Measurements from ENCODE around the gene TMPRSS7.

DNA sequence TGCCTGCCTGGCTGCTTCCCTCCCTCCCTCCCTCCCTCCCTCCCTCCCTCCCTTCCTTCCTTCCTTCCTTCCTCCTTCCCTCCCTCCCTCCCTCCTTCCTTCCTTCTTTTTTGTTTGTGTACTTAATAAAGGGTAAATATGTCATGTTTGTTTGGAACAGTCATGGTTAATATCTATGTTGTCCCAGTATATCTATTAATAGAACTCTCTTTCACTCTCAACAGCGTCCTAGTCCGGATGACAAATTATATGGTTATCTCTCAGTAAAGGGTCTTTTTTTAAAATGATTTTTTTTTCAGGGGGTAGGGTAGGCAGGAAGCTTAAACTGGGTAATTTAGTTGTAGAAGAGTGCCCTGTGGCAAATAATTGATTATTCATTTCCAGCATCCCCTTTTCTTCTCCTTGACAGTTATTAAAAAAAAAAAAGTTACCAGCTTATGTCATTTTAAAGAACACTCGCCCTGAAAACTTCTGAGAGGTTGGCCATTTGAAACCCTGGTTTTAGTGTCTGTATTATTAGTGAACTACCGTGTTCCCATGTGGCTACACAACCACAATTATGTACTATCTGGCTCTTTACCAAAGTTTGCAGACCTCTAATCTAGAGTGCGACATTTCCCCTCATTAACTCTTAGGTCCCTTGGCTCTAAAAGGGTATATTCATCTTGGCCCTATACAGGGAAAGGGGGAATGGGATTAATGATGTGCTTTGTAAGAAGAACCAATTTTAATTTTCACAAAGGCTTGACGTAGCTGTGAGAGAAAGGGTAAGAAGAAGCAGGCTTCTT is 22.1 kb upstream of the TMPRSS7 start:
- TF ChIP-seq POLR2A (IDR thresholded peaks at IDR 0.05), result no peak
- TF ChIP-seq, protein P1, sequence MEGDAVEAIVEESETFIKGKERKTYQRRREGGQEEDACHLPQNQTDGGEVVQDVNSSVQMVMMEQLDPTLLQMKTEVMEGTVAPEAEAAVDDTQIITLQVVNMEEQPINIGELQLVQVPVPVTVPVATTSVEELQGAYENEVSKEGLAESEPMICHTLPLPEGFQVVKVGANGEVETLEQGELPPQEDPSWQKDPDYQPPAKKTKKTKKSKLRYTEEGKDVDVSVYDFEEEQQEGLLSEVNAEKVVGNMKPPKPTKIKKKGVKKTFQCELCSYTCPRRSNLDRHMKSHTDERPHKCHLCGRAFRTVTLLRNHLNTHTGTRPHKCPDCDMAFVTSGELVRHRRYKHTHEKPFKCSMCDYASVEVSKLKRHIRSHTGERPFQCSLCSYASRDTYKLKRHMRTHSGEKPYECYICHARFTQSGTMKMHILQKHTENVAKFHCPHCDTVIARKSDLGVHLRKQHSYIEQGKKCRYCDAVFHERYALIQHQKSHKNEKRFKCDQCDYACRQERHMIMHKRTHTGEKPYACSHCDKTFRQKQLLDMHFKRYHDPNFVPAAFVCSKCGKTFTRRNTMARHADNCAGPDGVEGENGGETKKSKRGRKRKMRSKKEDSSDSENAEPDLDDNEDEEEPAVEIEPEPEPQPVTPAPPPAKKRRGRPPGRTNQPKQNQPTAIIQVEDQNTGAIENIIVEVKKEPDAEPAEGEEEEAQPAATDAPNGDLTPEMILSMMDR (IDR thresholded peaks at IDR 0.05 in 8 of 11, conservative IDR thresholded peaks at IDR 0.05 in 3 of 11), result no peak
